Measurements from ENCODE around the gene SHTN1.

Gene SHTN1

DNA sequence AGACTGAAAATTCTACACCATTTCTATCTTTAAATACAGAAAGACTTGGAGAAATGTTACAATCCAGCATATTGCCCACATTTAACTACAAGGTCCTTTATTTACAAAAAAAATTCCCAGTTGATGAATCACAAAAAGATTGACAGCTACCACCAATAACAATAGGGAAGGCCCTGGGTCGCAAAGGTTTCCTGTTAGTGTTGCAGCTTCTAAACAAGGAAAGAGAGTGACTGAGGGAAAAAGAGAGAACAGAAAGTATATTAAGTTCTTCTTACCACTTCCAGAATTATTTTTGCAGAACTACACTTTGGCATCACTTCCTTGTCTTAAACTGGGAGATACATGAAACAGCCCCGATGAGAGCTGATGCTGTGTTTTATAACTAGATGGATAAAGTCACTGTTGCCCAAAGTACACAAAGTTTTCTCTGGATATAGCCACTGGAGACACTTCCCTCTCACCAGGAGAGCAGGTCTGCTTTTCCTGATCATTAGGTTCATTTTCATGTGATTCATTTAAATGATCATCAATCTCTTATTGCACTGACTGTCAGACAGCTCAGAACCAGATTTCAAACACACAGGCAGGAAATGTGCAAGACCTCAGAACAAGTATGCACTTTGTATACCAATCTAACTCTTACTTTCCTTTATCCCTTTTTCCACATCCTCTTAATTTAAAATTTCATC lies 57.0 kb downstream of the SHTN1 start:
- no peaks in the 10 kb centered on the region for H3K27me3 ChIP-seq (ENCODE audit: insufficient read depth, poor library complexity, severe bottlenecking)
- H3K4me3 ChIP-seq (replicated peaks; ENCODE audit: insufficient read depth, low read length) = no peak overlapping the region
- H3K27ac ChIP-seq (replicated peaks) = no peak overlapping the region
- no peak for DNase-seq (ENCODE audit: low read depth in 1 of 2, low spot score in 1 of 2)
- TF ChIP-seq, protein P1, sequence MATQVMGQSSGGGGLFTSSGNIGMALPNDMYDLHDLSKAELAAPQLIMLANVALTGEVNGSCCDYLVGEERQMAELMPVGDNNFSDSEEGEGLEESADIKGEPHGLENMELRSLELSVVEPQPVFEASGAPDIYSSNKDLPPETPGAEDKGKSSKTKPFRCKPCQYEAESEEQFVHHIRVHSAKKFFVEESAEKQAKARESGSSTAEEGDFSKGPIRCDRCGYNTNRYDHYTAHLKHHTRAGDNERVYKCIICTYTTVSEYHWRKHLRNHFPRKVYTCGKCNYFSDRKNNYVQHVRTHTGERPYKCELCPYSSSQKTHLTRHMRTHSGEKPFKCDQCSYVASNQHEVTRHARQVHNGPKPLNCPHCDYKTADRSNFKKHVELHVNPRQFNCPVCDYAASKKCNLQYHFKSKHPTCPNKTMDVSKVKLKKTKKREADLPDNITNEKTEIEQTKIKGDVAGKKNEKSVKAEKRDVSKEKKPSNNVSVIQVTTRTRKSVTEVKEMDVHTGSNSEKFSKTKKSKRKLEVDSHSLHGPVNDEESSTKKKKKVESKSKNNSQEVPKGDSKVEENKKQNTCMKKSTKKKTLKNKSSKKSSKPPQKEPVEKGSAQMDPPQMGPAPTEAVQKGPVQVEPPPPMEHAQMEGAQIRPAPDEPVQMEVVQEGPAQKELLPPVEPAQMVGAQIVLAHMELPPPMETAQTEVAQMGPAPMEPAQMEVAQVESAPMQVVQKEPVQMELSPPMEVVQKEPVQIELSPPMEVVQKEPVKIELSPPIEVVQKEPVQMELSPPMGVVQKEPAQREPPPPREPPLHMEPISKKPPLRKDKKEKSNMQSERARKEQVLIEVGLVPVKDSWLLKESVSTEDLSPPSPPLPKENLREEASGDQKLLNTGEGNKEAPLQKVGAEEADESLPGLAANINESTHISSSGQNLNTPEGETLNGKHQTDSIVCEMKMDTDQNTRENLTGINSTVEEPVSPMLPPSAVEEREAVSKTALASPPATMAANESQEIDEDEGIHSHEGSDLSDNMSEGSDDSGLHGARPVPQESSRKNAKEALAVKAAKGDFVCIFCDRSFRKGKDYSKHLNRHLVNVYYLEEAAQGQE (IDR thresholded peaks at IDR 0.05; ENCODE audit: insufficient replicate concordance, low read depth) = no peak
- TF ChIP-seq, protein P2, sequence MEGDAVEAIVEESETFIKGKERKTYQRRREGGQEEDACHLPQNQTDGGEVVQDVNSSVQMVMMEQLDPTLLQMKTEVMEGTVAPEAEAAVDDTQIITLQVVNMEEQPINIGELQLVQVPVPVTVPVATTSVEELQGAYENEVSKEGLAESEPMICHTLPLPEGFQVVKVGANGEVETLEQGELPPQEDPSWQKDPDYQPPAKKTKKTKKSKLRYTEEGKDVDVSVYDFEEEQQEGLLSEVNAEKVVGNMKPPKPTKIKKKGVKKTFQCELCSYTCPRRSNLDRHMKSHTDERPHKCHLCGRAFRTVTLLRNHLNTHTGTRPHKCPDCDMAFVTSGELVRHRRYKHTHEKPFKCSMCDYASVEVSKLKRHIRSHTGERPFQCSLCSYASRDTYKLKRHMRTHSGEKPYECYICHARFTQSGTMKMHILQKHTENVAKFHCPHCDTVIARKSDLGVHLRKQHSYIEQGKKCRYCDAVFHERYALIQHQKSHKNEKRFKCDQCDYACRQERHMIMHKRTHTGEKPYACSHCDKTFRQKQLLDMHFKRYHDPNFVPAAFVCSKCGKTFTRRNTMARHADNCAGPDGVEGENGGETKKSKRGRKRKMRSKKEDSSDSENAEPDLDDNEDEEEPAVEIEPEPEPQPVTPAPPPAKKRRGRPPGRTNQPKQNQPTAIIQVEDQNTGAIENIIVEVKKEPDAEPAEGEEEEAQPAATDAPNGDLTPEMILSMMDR (IDR thresholded peaks at IDR 0.05; ENCODE audit: insufficient read depth, low read length) = no peak
- TF ChIP-seq POLR2AphosphoS5 (IDR thresholded peaks at IDR 0.05; ENCODE audit: low read depth) (no peak), GABPA (IDR thresholded peaks at IDR 0.05; ENCODE audit: low read depth) (no peak), SPI1 (IDR thresholded peaks at IDR 0.05; ENCODE audit: borderline replicate concordance, low read depth) (no peak)

DNA sequence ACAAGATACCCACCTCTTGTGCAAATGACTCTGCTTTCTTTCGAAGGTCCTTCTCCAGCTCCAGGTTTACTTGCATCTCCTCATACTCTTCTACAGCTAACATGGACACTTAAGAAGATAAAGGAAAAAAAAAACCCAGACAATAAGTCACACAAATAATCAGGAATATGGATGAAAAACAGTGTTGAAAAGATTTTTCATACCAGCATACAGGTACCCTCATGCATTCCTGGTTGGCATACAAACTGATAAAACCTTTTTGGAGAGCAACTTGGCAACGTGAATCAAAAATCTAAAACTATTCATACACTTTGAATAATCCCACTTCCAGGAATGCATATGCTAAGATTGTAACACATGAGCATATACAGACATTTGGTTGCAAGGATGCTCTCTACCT lies 60.1 kb downstream of the SHTN1 start:
- TF ChIP-seq GABPA (IDR thresholded peaks at IDR 0.05; ENCODE audit: low read depth) = no peak
- no peak for TF ChIP-seq SPI1 (IDR thresholded peaks at IDR 0.05; ENCODE audit: borderline replicate concordance, low read depth)
- TF ChIP-seq, protein P1 (IDR thresholded peaks at IDR 0.05; ENCODE audit: insufficient replicate concordance, low read depth) = no peak
- no peak for TF ChIP-seq POLR2AphosphoS5 (IDR thresholded peaks at IDR 0.05; ENCODE audit: low read depth)
- TF ChIP-seq, protein P2 (IDR thresholded peaks at IDR 0.05; ENCODE audit: insufficient read depth, low read length) = no peak
- H3K27me3 ChIP-seq (ENCODE audit: insufficient read depth, poor library complexity, severe bottlenecking) = no peaks in the 10 kb centered on the region
- no peak overlapping the region for H3K27ac ChIP-seq (replicated peaks)
- no peak overlapping the region for H3K4me3 ChIP-seq (replicated peaks; ENCODE audit: insufficient read depth, low read length)
- DNase-seq (ENCODE audit: low read depth in 1 of 2, low spot score in 1 of 2) = no peak

DNA sequence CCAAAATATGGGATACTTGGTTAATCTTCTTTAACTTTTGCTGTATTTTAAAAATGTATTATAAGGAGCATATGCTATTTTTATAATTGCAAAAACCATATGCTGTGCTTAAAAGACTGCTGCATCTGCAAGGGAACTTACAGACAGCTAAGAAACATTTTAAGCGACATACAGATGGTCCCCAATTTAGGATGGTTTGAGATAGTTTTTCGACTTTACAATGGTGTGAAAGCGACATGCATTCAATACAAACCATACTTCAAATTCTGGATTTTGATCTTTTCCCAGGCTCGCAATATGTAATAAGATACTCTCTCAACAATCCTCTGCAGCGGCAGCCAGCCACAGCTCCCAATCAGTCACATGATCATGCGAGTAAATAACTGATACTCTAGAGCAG lies 73.2 kb downstream of the SHTN1 start:
- TF ChIP-seq, protein P2 (IDR thresholded peaks at IDR 0.05; ENCODE audit: insufficient read depth, low read length) = no peak
- TF ChIP-seq SPI1 (IDR thresholded peaks at IDR 0.05; ENCODE audit: borderline replicate concordance, low read depth) (no peak), POLR2AphosphoS5 (IDR thresholded peaks at IDR 0.05; ENCODE audit: low read depth) (no peak), GABPA (IDR thresholded peaks at IDR 0.05; ENCODE audit: low read depth) (no peak)
- TF ChIP-seq, protein P1 (IDR thresholded peaks at IDR 0.05; ENCODE audit: insufficient replicate concordance, low read depth) = no peak
- no peaks in the 10 kb centered on the region for H3K27me3 ChIP-seq (ENCODE audit: insufficient read depth, poor library complexity, severe bottlenecking)
- DNase-seq (ENCODE audit: low read depth in 1 of 2, low spot score in 1 of 2) = no peak

More for the DNA sequence above, 73.2 kb downstream of the SHTN1 start:
- Histone ChIP-seq H3K27ac (replicated peaks) (no peak overlapping the region), H3K4me3 (replicated peaks; ENCODE audit: insufficient read depth, low read length) (no peak overlapping the region)
